GM21786 (cell line): ENCODE data around the gene ZIC2.

Source experiments
- ATAC-seq: cut with Tn5 transposase; IDR thresholded peaks from one replicate; pipeline ENCODE4 v1.9.1; 2021; ENCODE audit not compliant: unreplicated experiment

ZIC2 gene

GRCh38 chr13:99959540-99960230 lies 21.9 kb upstream of the ZIC2 start:
- ATAC-seq = no peak

DNA sequence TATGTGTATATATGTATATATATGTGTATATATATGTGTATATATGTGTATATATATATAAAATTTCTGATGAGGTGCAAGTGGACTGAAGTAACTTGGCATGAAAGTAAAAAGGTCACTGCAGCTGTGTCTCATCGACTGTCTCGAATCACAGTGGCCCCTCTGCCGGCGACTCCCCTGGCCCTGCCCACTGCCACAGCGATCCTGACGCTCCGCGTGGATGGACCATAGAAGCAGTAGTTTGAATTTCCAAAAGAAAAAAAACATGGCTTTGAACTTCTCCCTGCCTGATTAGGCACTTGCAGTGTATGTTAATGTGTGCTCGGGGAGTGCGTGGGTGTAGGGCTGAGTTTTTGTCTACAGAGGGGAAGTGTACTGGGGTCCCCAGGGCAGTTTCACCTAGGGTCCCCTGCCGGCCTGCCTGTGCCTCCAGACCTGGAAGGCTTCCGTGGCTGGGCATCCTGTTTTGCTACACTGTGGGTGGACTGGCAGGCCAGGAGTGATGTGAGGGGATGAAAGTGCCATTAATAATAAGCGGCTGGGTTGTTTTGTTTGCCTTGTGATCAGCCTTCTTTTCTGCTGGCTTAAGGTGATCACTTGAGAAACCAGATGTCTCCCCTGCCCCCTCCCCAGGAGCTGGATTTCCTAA lies 20.8 kb upstream of the ZIC2 start:
- ATAC-seq = no peak

- ATAC-seq = no peak
Measured at GRCh38 chr13:99961636-99962035, 19.9 kb upstream of the ZIC2 start.

- ATAC-seq = no peak
Measured at GRCh38 chr13:99962242-99962641, 19.3 kb upstream of the ZIC2 start.

- ATAC-seq = no peak
Measured at GRCh38 chr13:99963816-99964339, 17.7 kb upstream of the ZIC2 start.

- no peak for ATAC-seq
Measured at GRCh38 chr13:99965329-99966000, 16.1 kb upstream of the ZIC2 start.

GRCh38 chr13:99966064-99966805 lies 15.3 kb upstream of the ZIC2 start:
- no peak for ATAC-seq

DNA sequence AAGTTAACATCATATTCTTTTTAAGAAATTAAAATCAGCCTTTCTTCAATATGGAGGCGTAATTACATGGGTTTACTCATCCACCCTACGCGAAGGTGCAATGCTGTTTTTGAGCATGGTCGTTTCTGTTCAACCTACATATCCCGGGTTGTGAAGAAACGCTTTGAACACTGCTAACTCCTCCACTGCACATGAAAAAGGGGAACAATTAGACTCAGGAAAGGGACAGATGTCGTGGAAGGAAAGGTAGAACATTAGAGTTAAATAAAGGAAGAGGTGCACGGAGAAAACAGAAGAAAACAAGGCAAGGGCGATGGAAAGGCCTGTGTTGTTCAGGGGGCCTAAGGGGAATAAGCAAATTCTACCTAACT lies 14.1 kb upstream of the ZIC2 start:
- no peak for ATAC-seq

GRCh38 chr13:99967869-99968520 lies 13.6 kb upstream of the ZIC2 start:
- ATAC-seq = no peak

GRCh38 chr13:99968521-99969452 lies 12.8 kb upstream of the ZIC2 start:
- no peak for ATAC-seq

DNA sequence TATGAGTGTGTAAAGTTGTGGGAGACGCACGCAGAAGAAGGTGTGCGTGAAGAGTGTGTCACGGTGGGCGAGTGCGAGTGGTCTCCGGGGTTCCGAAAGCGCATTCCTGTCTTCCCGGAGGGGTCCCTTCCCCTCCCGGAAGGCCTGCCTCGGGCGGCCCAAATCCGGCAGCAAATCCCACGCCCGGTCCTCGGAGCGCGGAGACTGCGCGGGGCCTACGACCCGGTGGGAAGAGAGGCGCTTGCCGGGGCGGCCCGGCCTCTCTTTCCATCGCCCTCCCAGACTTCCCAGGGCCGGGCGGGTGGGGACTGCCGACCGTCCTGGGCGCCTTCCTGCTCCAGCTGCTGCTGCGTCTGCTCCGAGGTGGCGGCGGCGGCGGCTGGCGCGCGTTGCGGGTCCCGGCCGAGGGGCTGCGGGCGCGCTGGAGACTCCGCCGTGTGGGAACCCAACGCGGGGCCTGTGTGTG lies 12.1 kb upstream of the ZIC2 start:
- ATAC-seq = no peak

DNA sequence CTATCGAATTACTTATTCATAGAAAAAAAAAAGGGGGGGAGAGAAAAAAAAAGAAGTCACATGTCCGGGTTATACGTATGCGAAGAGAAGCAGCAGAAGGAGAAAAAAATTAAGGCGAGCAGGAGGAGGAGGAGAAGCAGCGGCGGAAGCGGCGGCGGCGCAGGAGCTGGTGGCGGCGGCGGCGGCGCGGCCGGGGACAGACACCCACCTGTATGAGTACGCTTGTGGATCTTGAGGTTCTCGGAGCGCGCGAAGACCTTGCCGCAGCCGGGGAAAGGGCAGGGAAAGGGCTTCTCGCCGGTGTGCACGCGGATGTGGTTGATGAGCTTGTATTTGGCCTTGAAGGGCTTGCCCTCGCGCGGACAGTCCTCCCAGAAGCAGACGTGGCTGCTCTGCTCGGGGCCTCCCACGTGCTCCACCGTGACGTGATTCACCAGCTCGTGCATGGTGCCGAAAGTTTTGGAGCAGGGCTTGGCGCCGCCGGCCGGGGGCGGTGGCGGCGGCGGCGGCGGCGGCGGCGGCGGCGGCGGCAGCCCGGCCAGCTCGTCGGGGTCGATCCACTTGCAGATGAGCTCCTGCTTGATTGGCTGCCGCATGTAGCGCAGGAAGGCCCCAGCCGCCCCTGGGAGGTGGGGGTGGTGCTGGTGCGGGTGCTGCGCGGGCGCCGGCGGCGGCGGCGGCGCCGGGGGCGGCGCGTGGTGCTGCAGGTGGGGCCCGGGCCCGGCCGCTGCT lies 11.5 kb upstream of the ZIC2 start:
- no peak for ATAC-seq

DNA sequence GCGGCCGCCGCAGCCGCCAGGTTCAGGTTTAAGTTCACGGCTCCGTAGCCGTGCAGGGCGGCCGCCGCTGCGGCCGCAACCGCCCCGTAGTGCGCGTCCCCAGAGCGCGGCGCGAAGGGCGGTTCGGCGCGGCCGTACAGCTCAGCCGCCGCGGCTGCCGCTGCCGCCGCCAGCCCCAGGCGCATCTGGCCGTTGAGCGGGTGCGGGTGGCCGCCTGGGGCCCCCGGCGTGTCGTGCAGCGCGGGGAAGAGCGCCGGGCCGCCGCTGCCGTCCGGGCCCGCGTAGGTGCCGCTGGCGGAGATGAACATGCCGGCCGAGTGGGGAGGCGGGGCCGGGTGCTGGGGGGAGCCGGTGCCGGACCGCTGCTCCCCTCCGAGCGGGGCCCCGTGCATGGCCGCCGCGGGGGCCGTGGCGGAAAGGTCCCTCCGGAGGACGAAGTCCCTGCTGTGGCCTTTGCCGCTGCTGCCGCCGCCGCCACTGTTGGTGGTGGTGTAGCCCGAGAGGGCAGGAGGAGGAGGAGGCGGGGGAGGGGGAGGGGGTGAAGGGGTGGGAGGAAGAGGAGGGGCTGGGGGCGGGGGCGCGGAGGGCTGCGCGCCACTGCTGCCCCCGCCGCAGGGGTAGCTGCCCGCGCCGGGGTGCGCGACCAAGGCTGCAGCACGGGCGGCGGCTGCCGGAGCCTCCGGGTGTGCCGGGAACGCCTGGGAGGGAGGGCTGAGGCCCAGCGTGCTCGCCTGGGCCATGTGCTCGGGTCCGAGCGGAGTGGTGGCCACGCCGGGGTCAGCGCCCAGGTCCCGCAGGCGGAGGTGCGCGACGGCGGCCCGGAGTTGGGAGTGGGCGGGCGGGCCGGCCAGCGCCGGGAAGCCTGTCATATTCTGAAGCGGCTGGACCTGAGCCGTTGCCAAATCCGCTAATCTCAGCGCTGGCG lies 10.7 kb upstream of the ZIC2 start:
- no peak for ATAC-seq

DNA sequence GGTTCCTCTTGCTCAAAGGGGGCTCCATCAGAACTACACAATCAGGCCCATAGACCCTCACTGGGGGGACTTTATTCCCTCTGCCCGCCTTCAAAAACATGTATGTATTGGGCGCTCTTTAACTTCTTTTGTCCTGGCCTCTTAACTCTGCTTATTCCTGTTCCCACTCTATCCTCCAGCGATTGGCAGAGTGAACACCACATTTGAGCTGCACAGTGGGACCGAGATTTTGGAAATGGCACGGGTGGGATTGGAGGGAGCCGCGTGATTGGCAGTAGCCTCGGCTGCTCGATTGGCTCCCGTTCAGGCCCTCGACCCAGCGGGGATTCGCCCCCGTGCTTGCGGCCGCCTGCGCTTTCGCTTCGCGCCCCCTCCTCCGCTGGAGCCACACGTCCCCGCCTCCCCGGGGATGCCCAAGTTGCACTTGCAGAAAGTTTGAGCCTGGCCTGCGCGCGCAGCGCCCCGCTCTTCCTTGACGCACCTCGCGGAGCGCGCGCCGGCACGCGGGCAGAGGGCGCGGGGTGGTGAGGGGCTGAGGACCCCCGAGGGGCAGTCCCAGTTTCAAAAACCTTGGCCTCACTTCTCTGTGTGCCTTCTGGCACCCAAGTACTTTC lies 9.9 kb upstream of the ZIC2 start, which contains the start of gene ZIC5:
Gene ZIC5 (minus strand): TSS at position 192 of the 614 bp plus-strand sequence. CDS start 164 bp downstream, at position 28.
- ATAC-seq = no peak

DNA sequence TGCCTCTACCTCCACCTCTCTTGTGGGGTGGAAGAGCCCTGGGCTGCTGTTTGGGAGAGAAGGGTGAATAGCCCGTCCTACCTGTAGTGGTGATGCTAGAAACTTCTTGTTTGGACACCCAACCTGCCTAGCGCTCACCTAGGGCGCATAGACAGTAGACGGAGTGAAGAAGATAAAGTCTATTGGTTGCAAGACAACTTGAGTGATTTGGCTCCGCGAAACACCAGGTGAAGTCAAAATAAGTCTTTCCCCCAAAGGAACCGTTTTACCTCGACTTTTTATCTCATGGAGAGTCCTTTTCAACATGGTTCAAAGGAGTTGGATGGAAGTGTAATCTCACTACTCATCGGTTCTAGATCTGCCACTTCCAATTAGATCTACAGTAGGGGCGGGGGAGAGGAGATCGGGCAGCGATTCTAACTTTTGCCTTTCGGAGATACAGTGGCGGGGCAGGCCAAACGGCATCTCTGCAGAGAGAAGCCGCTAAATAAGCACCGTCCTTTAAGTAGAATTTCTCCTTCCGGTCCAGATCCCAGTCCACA lies 9.3 kb upstream of the ZIC2 start:
- no peak for ATAC-seq

- no peak for ATAC-seq
Measured at GRCh38 chr13:99973163-99973807, 8.3 kb upstream of the ZIC2 start.

GRCh38 chr13:99973808-99974185 lies 7.8 kb upstream of the ZIC2 start:
- no peak for ATAC-seq
